ENCODE data around the gene IGF2. TPM values are rescaled to one million over a fixed set of nuclear protein-coding genes. Genes with fewer than 3 reads are reported as not detected.

IGF2 gene
- total RNA-seq, 1 experiment from 2014 or later, result 1.5 TPM

GRCh38 chr11:2146051-2146450, 6.9 kb upstream of the IGF2 start (continued):
- TF ChIP-seq, protein P1, sequence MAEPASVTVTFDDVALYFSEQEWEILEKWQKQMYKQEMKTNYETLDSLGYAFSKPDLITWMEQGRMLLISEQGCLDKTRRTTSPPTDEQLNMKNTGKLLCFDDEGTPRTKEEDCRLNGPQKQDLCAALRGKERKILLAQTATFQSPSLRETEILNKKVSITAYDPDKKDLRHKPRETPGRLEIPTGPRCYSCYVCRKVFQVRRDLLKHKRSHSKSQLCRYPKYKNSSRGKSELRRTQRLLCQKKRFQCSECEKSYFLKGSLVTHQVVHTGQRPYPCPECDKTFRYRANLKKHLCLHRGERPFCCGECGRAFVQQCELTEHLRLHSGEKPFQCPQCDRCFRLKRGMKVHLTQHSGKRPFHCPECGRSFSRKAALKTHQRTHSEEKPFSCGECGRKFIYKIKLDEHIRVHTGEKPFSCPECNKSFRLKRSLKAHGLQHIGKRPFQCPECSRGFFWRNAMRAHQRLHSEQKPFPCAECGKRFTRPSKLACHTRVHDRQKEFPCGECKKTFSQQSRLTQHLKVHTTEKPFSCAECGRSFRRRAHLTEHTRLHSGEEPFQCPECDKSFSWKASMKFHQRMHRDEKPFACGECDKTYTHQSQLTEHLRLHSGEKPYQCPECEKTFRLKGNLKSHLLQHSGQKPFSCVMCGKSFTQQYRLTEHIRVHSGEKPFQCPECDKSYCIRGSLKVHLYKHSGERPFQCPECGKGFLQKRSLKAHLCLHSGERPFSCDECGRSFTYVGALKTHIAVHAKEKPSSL (CRISPR knock-in tag; conservative IDR thresholded peaks at IDR 0.05), result no peak
- TF ChIP-seq, protein P2, sequence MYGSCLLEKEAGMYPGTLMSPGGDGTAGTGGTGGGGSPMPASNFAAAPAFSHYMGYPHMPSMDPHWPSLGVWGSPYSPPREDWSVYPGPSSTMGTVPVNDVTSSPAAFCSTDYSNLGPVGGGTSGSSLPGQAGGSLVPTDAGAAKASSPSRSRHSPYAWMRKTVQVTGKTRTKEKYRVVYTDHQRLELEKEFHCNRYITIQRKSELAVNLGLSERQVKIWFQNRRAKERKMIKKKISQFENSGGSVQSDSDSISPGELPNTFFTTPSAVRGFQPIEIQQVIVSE (CRISPR knock-in tag; IDR thresholded peaks at IDR 0.05; ENCODE audit: borderline replicate concordance), result no peak
- no peak for TF ChIP-seq SMAD3 (CRISPR knock-in tag; IDR thresholded peaks at IDR 0.05; ENCODE audit: borderline replicate concordance)

DNA sequence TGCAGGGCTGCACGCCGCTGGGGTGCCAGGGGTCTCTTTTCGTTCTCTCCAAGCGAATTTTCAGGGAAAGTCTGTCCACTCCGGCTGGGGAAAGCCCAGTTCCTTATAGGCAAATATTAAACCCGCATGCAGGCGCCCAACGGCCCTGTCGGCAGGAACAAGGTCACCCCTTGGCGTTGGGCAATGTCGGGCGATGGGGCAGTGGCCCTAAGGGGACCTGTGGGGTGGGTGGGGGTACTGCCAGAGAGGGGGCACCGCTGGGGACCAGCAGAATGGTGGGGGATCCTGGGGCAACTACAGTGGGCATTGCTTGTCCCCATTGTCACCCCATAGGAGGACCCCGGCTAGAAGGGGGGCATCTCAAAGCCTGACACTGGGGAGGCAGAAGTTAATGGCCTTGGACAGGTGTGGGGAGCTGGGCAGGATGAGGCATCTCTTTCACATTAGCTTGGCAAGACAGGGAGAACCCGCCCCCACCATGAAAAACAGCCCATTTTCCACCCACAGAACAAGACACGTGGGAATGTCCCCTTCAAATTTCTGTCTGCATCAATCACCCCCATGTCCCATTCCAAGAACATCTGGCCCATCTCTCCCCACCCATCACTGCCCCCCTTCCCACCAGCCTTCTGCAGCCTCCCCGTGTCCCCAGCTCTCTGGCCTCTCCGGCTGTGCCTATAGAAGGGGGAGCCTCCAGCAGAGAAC, 5.5 kb upstream of the IGF2 start:
- no peak overlapping the region for H3K4me3 Mint-ChIP-seq
- no peak for ATAC-seq
- ChIA-PET POLR2A (no interaction called here), CTCF (interaction anchor here (0.8 to 18.6 kb wide), 7 partner anchors 12 to 492 kb away, joined by 3 to 761 read pairs (median 4); no protein-coding TSS in a partner anchor)
- no peak for TF ChIP-seq OVOL2 (CRISPR knock-in tag; IDR thresholded peaks at IDR 0.05; ENCODE audit: borderline replicate concordance)
- no peak for TF ChIP-seq MXD4 (CRISPR knock-in tag; IDR thresholded peaks at IDR 0.05; ENCODE audit: borderline replicate concordance)
- TF ChIP-seq STAT6 (CRISPR knock-in tag; conservative IDR thresholded peaks at IDR 0.05; ENCODE audit: low read depth), result no peak
- TF ChIP-seq ZNF232 (CRISPR knock-in tag; IDR thresholded peaks at IDR 0.05), result no peak
- no peak for TF ChIP-seq NFATC4 (CRISPR knock-in tag; IDR thresholded peaks at IDR 0.05)
- TF ChIP-seq ZBTB21 (CRISPR knock-in tag; IDR thresholded peaks at IDR 0.05; ENCODE audit: borderline replicate concordance), result no peak
- no peak for TF ChIP-seq CREB1 (CRISPR knock-in tag; IDR thresholded peaks at IDR 0.05)
- TF ChIP-seq NR3C1 (CRISPR knock-in tag; conservative IDR thresholded peaks at IDR 0.05; ENCODE audit: low read depth), result no peak
- TF ChIP-seq ZNF121 (CRISPR knock-in tag; IDR thresholded peaks at IDR 0.05), result no peak
- TF ChIP-seq, protein P2 (CRISPR knock-in tag; IDR thresholded peaks at IDR 0.05; ENCODE audit: borderline replicate concordance), result no peak
- no peak for TF ChIP-seq PRRX2 (CRISPR knock-in tag; IDR thresholded peaks at IDR 0.05)
- H3K27me3 Mint-ChIP-seq (ENCODE audit: low read depth), result peaks cover 97% of the 10 kb centered on the region
- H3K27ac Mint-ChIP-seq, result no peak overlapping the region
- H3K4me1 Mint-ChIP-seq, result peaks cover 12% of the 10 kb centered on the region; the same call in 1 of the 2 replicates
- no peak for DNase-seq (ENCODE audit: low spot score)
- no peaks in the 10 kb centered on the region for H3K9me3 Mint-ChIP-seq
- peaks cover 5% of the 10 kb centered on the region for H3K36me3 Mint-ChIP-seq

DNA sequence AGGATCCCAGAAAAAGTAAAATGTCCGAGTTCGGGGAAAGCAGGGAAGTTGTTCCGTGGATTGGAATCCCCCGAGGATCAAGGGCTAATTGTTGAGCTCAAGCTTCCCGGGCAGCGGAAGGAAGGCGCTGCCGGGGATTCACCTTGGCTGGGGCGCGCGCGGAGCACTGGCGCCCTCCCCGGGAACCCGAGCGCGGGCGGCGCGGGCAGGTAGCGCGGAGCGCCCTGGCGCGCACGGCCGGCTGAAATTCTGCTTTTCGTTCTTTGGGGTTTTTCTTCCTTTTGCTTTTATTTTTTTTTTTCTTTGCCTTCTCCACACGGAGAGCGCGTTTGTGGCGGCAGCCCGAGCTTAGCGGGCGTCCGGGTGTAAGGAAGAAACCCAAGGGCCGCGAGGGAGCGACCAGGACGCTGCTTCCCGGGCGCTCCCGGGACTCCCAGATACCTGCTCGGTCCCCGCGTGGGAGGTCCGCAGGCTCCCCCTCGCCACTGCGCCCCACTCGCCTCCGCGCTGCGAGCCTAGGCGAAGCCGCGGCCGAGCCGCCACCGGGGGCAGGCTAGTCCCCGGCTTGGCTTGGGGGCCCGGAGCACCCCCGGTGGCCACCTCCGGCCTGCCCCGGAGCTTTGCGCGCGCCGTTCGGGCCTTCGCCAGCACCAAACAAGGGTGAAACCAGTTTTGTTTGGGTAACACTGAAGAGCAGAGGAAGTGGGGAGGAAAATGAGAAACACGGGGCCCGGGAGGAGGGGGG, 4.8 kb upstream of the IGF2 start:
- DNase-seq (ENCODE audit: low spot score), result peak; percentile 41
- Mint-ChIP-seq H3K27ac (no peak overlapping the region), H3K4me3 (peak overlapping the region; percentile 48), H3K4me1 (peaks cover 12% of the 10 kb centered on the region; the same call in 1 of the 2 replicates), H3K36me3 (peaks cover 5% of the 10 kb centered on the region), H3K27me3 (ENCODE audit: low read depth) (peaks cover 92% of the 10 kb centered on the region), H3K9me3 (no peaks in the 10 kb centered on the region)
- CTCF ChIA-PET, result interaction anchor here (0.5 to 18.6 kb wide), 11 partner anchors 7 to 491 kb away, joined by 3 to 761 read pairs (median 5); no protein-coding TSS in a partner anchor
- POLR2A ChIA-PET, result no interaction called here
- ATAC-seq, result 0 out of 2 replicates have a peak, but pooled peaks have one; percentile 8
- TF ChIP-seq JAZF1 (CRISPR knock-in tag; IDR thresholded peaks at IDR 0.05) (no peak), ESRRA (CRISPR knock-in tag; IDR thresholded peaks at IDR 0.05; ENCODE audit: borderline replicate concordance) (no peak), GABPB1 (CRISPR knock-in tag; IDR thresholded peaks at IDR 0.05) (no peak), USF2 (CRISPR knock-in tag; IDR thresholded peaks at IDR 0.05) (no peak), RORB (CRISPR knock-in tag; IDR thresholded peaks at IDR 0.05) (no peak), FOXP1 (CRISPR knock-in tag; IDR thresholded peaks at IDR 0.05; ENCODE audit: borderline replicate concordance) (no peak), ETV6 (CRISPR knock-in tag; IDR thresholded peaks at IDR 0.05) (no peak), MLX (CRISPR knock-in tag; IDR thresholded peaks at IDR 0.05) (no peak)
